Anterior cingulate cortex (tissue), 58 donors: ENCODE results near the gene SPINK7.

Experiments used
- DNase-seq, 58 donors: peaks; one replicate each; lab custom pipeline; 2025; lab: John Stamatoyannopoulos, UW

Gene SPINK7

DNA sequence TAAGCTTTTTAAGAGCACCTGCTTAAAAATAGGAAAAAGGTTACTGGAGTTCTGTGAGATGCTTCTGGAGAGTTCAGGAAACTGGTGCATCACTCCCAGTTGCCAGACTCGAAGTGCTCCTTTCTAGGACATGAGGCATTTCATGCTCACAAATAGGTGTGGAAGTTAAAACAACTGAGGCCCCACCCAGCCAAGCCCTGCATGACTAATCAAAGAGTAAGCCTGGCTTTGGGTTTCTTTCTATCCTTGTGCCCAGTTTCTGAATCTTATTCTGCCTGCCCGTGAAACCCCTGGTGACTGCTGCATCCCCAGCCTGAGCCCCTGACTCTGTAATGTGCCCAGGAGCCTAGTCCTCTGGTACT is 30.8 kb downstream of the SPINK7 start:
- no peak for DNase-seq

DNA sequence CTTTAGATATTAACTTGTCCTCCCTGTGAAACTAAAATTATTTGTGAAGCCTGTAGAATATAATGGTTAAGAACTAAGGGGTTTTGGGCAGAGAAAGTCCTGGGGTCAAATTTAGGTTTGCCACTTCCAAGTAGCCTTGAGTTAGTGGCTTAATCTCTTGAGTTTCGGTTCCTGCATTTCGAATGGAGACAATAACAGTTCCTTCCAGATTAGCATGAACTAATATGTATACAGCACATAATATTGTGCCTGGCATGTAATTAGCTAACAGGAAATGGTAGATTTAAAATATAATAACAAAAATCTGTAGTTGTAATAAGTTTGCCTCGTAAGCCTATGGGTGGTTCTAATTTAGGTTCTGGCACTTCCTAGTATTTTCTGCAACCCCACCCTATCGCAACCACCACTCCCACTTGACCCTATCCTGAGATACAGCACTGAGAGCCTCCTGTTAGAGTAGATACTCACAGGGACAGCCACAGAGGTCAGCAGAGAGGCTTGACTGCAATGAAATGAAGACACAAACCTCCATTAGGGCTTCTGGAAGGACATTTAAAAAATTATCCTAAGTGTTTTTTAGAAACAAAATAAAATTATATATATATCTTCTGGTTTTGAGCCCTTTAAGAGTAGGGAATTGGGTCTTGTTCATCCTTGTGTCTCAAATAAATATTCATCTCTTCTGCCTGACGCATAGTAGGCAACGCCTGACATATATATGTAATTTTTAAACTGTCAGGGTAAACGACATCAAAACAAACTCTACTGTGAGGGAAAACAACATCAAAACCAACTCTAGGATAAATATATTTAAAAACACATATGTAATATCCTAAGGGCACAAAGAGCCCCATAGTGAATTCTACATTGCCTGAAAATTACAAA is 31.6 kb downstream of the SPINK7 start:
- no peak for DNase-seq

- no peak for DNase-seq
These were observed 35.5 kb downstream of the SPINK7 start for GRCh38 chr5:148347706-148348105.

GRCh38 chr5:148352696-148353095 is 40.5 kb downstream of the SPINK7 start:
- no peak for DNase-seq

GRCh38 chr5:148353634-148354033 is 41.4 kb downstream of the SPINK7 start:
- DNase-seq = no peak

DNA sequence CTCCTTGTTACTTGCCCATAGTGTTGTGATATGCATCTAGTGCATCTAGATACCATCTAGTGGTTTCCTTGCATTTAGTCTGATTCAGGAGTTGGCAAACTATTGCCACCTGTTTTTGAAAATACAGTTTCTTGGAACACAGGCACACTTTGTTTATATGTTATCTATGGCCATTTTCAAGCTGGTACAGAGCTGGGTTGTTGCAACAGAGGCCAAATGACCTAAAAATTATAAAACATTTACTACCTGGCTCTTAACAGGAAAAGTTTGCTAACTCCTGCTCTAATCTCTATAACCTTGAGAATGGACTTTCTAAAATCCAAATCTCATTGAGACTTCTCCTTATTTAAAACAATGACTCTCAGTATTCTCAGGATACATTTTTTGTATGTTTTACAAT is 52.1 kb downstream of the SPINK7 start:
- no peak for DNase-seq
